Mammary epithelial cell (primary cell): Measurements from ENCODE around the gene KYNU.

Experiments
- CTCF ChIP-seq, 2 donors: IDR thresholded peaks in 1 of 2; conservative IDR thresholded peaks in 1 of 2; 2 replicates each; pipeline ENCODE4 v1.5.1; 2011 to 2012; ENCODE audit warnings: inconsistent platforms in 2 of 2, low read length in 2 of 2, mild to moderate bottlenecking in 2 of 2, control low read depth in 1 of 2, low read depth in 1 of 2; ENCODE audit not compliant: insufficient read depth in 1 of 2; ENCODE audit errors: extremely low read depth in 1 of 2
- EZH2 ChIP-seq: IDR thresholded peaks from 2 replicates; pipeline ENCODE4 v1.6.1; 2012; ENCODE audit warnings: low read length, inconsistent platforms, borderline replicate concordance

- TF ChIP-seq EZH2 (no peak), CTCF (conservative IDR thresholded peaks at IDR 0.05 in 1 of 2, IDR thresholded peaks at IDR 0.05 in 1 of 2; ENCODE audit: extremely low read depth in 1 of 2, insufficient read depth in 1 of 2, low read depth in 1 of 2, low read length in 2 of 2) (no peak)
These were observed 104.3 kb downstream of the KYNU start for GRCh38 chr2:142981756-142982155.
